GM12878 (cell line): Measurements from ENCODE around the gene PARS2. TPM values are rescaled to one million over a fixed set of nuclear protein-coding genes. Genes with fewer than 3 reads are reported as not detected.

Experiments
- ATAC-seq: fragments of 200-7000 bp; cut with Tn5 transposase; 3 replicates; pipeline ENCODE4 v1.9.1; 2020; ENCODE audit warnings: mild to moderate bottlenecking, moderate library complexity
- BruUV-seq: library from RNA; stranded (reverse); fragments of 400-500 nt; replicated peaks from 2 replicates; lab custom pipeline; 2021; lab: Mats Ljungman, UMichigan
- CTCF ChIA-PET: fragments of 300-600 bp; sonication (Branson Sonifier 250); formaldehyde crosslinking; extraction: SDS; loops from one replicate; lab custom pipeline; 2021; ENCODE audit warnings: inconsistent platforms; lab: Yijun Ruan, JAX
- POLR2A ChIA-PET: fragments of 350-600 bp; formaldehyde crosslinking; extraction: SDS; loops from one replicate; lab custom pipeline; 2021; ENCODE audit warnings: inconsistent platforms; lab: Charles Lee
- RAD21 ChIA-PET: fragments of 300-600 bp; sonication (Branson Sonifier 250); formaldehyde crosslinking; loops from one replicate; lab custom pipeline; 2023; ENCODE audit warnings: antibody characterized with exemption; ENCODE audit not compliant: unreplicated experiment; lab: Charles Lee
- SMC1A ChIA-PET: fragments of 300-600 bp; sonication (Branson Sonifier 250); formaldehyde crosslinking; loops from one replicate; lab custom pipeline; 2023; ENCODE audit not compliant: unreplicated experiment, uncharacterized antibody; lab: Charles Lee
- DNase-seq: peaks from one replicate; pipeline ENCODE4 v3.0.0-alpha.2; 2011; ENCODE audit warnings: low read depth, low spot score
- FAIRE-seq: peaks from 3 replicates; lab custom pipeline; 2011; peaks lifted over from hg19 to GRCh38; lab: Jason Lieb, UNC
- H2AFZ ChIP-seq: 2 replicates; pipeline ENCODE4 v1.6.0; 2011; ENCODE audit warnings: low read depth, low read length, control low read depth; ENCODE audit not compliant: control insufficient read depth
- H3K27ac ChIP-seq: 2 replicates; pipeline ENCODE4 v1.5.1; 2011; ENCODE audit warnings: control low read depth; ENCODE audit not compliant: control insufficient read depth, insufficient read depth
- H3K27me3 ChIP-seq, 2 experiments: replicated peaks in 1 of 2; 2 replicates each; pipeline versions ENCODE4 v1.6.0 to v1.6.1; 2011; ENCODE audit warnings: low read length in 1 of 2; ENCODE audit not compliant: control insufficient read depth in 2 of 2, insufficient read depth in 2 of 2
- H3K36me3 ChIP-seq, 2 experiments: 2 replicates each; pipeline ENCODE4 v1.5.1; 2011; ENCODE audit warnings: low read length in 1 of 2; ENCODE audit not compliant: control insufficient read depth in 2 of 2, insufficient read depth in 2 of 2
- H3K4me1 ChIP-seq: 2 replicates; pipeline ENCODE4 v1.6.1; 2011; ENCODE audit warnings: mild to moderate bottlenecking, low read length, moderate library complexity, mixed read lengths; ENCODE audit not compliant: control insufficient read depth, insufficient read depth
- H3K4me2 ChIP-seq: 2 replicates; pipeline ENCODE4 v1.6.0; 2011; ENCODE audit warnings: control low read depth; ENCODE audit not compliant: control insufficient read depth, insufficient read depth
- H3K4me3 ChIP-seq: fragments of 200-600 bp; sonication (generic); 2 replicates; pipeline ENCODE4 v1.5.1; 2016
- H3K79me2 ChIP-seq: 2 replicates; pipeline ENCODE4 v1.6.0; 2011; ENCODE audit warnings: low read length; ENCODE audit not compliant: control insufficient read depth, insufficient read depth
- H3K9ac ChIP-seq: 2 replicates; pipeline ENCODE4 v1.8.0; 2011; ENCODE audit warnings: low read length, control low read depth, mixed read lengths; ENCODE audit not compliant: control insufficient read depth, insufficient read depth
- H3K9me3 ChIP-seq: replicated peaks from 3 replicates; pipeline ENCODE4 v1.5.1; 2011; ENCODE audit warnings: mild to moderate bottlenecking, low read length; ENCODE audit not compliant: control insufficient read depth, insufficient read depth
- H4K20me1 ChIP-seq: 2 replicates; pipeline ENCODE4 v1.6.0; 2011; ENCODE audit not compliant: control insufficient read depth, insufficient read depth
- BACH1 ChIP-seq: fragments of 450-650 bp; IDR thresholded peaks from 2 replicates; pipeline ENCODE4 v1.6.1; 2017; ENCODE audit warnings: mild to moderate bottlenecking, borderline replicate concordance
- BRCA1 ChIP-seq: IDR thresholded peaks from 2 replicates; pipeline ENCODE4 v1.6.1; 2011; ENCODE audit warnings: low read depth, low read length, improper control_type of control experiment
- CEBPB ChIP-seq, 2 experiments: fragments of 150-350 bp in 1 of 2; IDR thresholded peaks; 2 replicates each; pipeline ENCODE4 v1.6.1; 2012 to 2014; ENCODE audit warnings: low read depth in 2 of 2, low read length in 2 of 2, borderline replicate concordance in 1 of 2, inconsistent platforms in 1 of 2
- CREB1 ChIP-seq: IDR thresholded peaks from 2 replicates; pipeline ENCODE4 v1.6.1; 2012; ENCODE audit warnings: low read depth, mild to moderate bottlenecking, inconsistent platforms
- EGR1 ChIP-seq, 2 experiments: IDR thresholded peaks; 1 replicate in 1 of 2; 2 replicates in 1 of 2; pipeline ENCODE4 v1.6.1; 2011 to 2012; ENCODE audit warnings: low read depth in 2 of 2, low read length in 2 of 2, borderline replicate concordance in 1 of 2, mild to moderate bottlenecking in 1 of 2, moderate library complexity in 1 of 2
- ESRRA ChIP-seq: IDR thresholded peaks from 2 replicates; pipeline ENCODE4 v1.6.1; 2012; ENCODE audit warnings: mild to moderate bottlenecking, low read length, improper control_type of control experiment
- KLF5 ChIP-seq: fragments of 450-650 bp; IDR thresholded peaks from 2 replicates; pipeline ENCODE4 v1.6.1; 2014; ENCODE audit warnings: mild to moderate bottlenecking; ENCODE audit not compliant: partially characterized antibody
- MTA2 ChIP-seq: fragments of 450-650 bp; IDR thresholded peaks from 2 replicates; pipeline ENCODE4 v1.6.1; 2016; ENCODE audit warnings: low read depth, mild to moderate bottlenecking, moderate library complexity
- PAX8 ChIP-seq: fragments of 450-650 bp; IDR thresholded peaks from 2 replicates; pipeline ENCODE4 v1.6.1; 2017; ENCODE audit warnings: mild to moderate bottlenecking, moderate library complexity
- RUNX3 ChIP-seq: IDR thresholded peaks from 2 replicates; pipeline ENCODE4 v1.6.1; 2012; ENCODE audit warnings: low read length, inconsistent platforms
- SIN3A ChIP-seq: IDR thresholded peaks from 2 replicates; pipeline ENCODE4 v1.6.1; 2012; ENCODE audit warnings: low read depth, low read length, improper control_type of control experiment
- SP1 ChIP-seq: IDR thresholded peaks from one replicate; pipeline ENCODE4 v1.6.1; 2011; ENCODE audit warnings: low read depth, low read length
- YBX1 ChIP-seq: fragments of 450-650 bp; IDR thresholded peaks from 2 replicates; pipeline ENCODE4 v1.6.1; 2016; ENCODE audit warnings: antibody characterized with exemption
- WGBS: methylation state at CpG from one replicate; pipeline ENCODE4 v1.1.6; 2016; ENCODE audit warnings: low lambda C conversion rate; ENCODE audit not compliant: insufficient replicate concordance, insufficient coverage; ENCODE audit errors: missing lambda C conversion rate; 5-methylcytosine and 5-hydroxymethylcytosine counted together
- in situ Hi-C: fragments of 300-500 bp; cut with MboI; formaldehyde crosslinking; loops from 9 replicates; pipeline ENCODE4 v1.14.3; 2018; ENCODE audit warnings: mixed read lengths
- intact Hi-C: fragments of 100-400 bp; cut with micrococcal nuclease; formaldehyde crosslinking; loops from one replicate; pipeline ENCODE4 v1.14.2; 2022; ENCODE audit not compliant: unreplicated experiment
- polyA plus RNA-seq, 11 experiments: library from polyadenylated mRNA; depleted of rRNA in 4 of 11; unstranded in 6 of 11; stranded (reverse) in 5 of 11; fragments of >200 nt; fragmentation: Nextera tagmentation in 4 of 11; fragmentation: Illumina TruSeq in 1 of 11; extraction: Ambion mirVana in 4 of 11; extraction: Trizol in 1 of 11; gene quantifications; 1 replicate in 1 of 11; 2 replicates in 10 of 11; pipeline versions ENCODE4 v1.2.1 to v1.2.3, GENCODE V29; 2011 to 2016; ENCODE audit warnings: inconsistent platforms in 2 of 11, missing spikeins in 2 of 11, low read depth in 1 of 11
- total RNA-seq, 4 experiments: library from RNA; depleted of rRNA in 3 of 4; stranded (reverse); fragments of >200 nt in 3 of 4; fragmentation: Illumina TruSeq in 1 of 4; extraction: Trizol in 1 of 4; gene quantifications; 2 replicates each; pipeline versions ENCODE4 v1.2.1 to v1.2.3, GENCODE V29; 2013 to 2021
- TF ChIP-seq, protein P1 (sequence below): IDR thresholded peaks from 2 replicates; pipeline ENCODE4 v1.6.1; 2011; ENCODE audit warnings: low read depth, low read length, improper control_type of control experiment, borderline replicate concordance

The PARS2 gene
- total and polyA plus RNA-seq, 10 of the 15 experiments (the other 5 are each of a cell fraction or from before 2014, with no cell fraction given), result 3.7 to 12.2 (median 5.9) TPM

DNA sequence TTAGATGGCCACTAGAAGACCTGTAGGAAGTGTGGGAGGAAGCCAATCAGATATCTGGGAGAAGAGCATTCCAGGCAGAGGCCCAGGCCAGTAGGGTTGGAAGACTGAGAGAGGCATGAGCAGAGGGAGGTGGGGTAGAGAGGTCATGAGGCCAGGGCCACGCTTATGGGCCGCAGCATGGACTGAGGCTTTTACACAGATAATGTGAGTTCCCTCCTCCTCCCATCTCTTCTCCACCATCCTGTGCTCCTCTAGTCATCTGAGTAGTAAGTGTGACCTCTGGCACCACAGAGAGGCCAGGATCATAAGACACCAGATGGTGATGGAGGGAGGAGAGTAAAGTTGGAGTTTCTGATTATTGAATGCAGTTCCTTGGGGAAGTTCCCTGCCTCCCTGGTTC, 19.7 kb upstream of the PARS2 start:
- POLR2A ChIA-PET, result no interaction called here
- RAD21 ChIA-PET, result no interaction called here
- Histone ChIP-seq H3K4me2 (no peak overlapping the region), H3K9me3 (no peaks in the 10 kb centered on the region), H3K9ac (no peak overlapping the region), H3K4me3 (no peak overlapping the region), H3K36me3 (no peaks in the 10 kb centered on the region), H3K27ac (no peak overlapping the region), H3K4me1 (no peaks in the 10 kb centered on the region), H2AFZ (no peak overlapping the region), H3K79me2 (no peaks in the 10 kb centered on the region), H4K20me1 (no peaks in the 10 kb centered on the region), H3K27me3 (no peaks in the 10 kb centered on the region)
- CTCF ChIA-PET, result no interaction called here
- SMC1A ChIA-PET, result no interaction called here
- no TSS peak for BruUV-seq
- in situ Hi-C loops, result no loop called here
- TF ChIP-seq CEBPB (IDR thresholded peaks at IDR 0.05; ENCODE audit: borderline replicate concordance in 1 of 2, low read depth in 2 of 2, low read length in 2 of 2) (no peak), PAX8 (no peak), BACH1 (no peak), KLF5 (no peak), EGR1 (IDR thresholded peaks at IDR 0.05; ENCODE audit: borderline replicate concordance in 1 of 2, low read depth in 2 of 2, low read length in 2 of 2) (no peak), RUNX3 (no peak), ESRRA (no peak), CREB1 (no peak), SIN3A (no peak), MTA2 (no peak), SP1 (no peak), BRCA1 (no peak), YBX1 (no peak)
- TF ChIP-seq, protein P1, sequence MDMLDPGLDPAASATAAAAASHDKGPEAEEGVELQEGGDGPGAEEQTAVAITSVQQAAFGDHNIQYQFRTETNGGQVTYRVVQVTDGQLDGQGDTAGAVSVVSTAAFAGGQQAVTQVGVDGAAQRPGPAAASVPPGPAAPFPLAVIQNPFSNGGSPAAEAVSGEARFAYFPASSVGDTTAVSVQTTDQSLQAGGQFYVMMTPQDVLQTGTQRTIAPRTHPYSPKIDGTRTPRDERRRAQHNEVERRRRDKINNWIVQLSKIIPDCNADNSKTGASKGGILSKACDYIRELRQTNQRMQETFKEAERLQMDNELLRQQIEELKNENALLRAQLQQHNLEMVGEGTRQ, result no peak
- FAIRE-seq (no peak), ATAC-seq (no peak), DNase-seq (no peak)
- 100% methylated on average over 2 of the region's 2 CpGs for WGBS
- intact Hi-C loops, result no loop called here
